IPS-15b (cell line): ENCODE measurements around the gene FOLR1.
"Not testable (repeated sequence)": the region's sequence is repeated elsewhere in the genome, so short reads cannot be mapped to it uniquely, and the experiment has no call there.

Experiments
- H3K27me3 ChIP-seq: one replicate; pipeline ENCODE4 v1.6.1; 2013; ENCODE audit warnings: low read length; ENCODE audit not compliant: control insufficient read depth, insufficient read depth
- H3K36me3 ChIP-seq: one replicate; pipeline ENCODE4 v1.6.1; 2013; ENCODE audit warnings: low read length; ENCODE audit not compliant: control insufficient read depth, insufficient read depth
- H3K4me1 ChIP-seq: one replicate; pipeline ENCODE4 v1.6.1; 2013; ENCODE audit warnings: mild to moderate bottlenecking, low read length; ENCODE audit not compliant: control insufficient read depth, insufficient read depth
- H3K4me3 ChIP-seq: one replicate; pipeline ENCODE4 v1.5.1; 2013; ENCODE audit warnings: low read depth, low read length
- H3K9ac ChIP-seq: one replicate; pipeline ENCODE4 v1.6.1; 2013; ENCODE audit warnings: low read depth, mild to moderate bottlenecking, low read length
- H3K9me3 ChIP-seq: one replicate; pipeline ENCODE4 v1.6.1; 2013; ENCODE audit warnings: mild to moderate bottlenecking, low read length; ENCODE audit not compliant: control insufficient read depth, insufficient read depth

The FOLR1 gene

GRCh38 chr11:72169046-72169555, 22.8 kb upstream of the FOLR1 start:
- not testable (repeated sequence) for H3K27me3 ChIP-seq, H3K4me1 ChIP-seq

GRCh38 chr11:72169754-72170153, 22.2 kb upstream of the FOLR1 start:
- H3K9ac ChIP-seq, H3K36me3 ChIP-seq, H3K4me1 ChIP-seq, H3K4me3 ChIP-seq, H3K9me3 ChIP-seq, H3K27me3 ChIP-seq: not testable (repeated sequence)

More at GRCh38 chr11:72169046-72169555, 22.8 kb upstream of the FOLR1 start:
- H3K9ac ChIP-seq, H3K9me3 ChIP-seq, H3K36me3 ChIP-seq, H3K4me3 ChIP-seq: not testable (repeated sequence)

- H3K9ac ChIP-seq, H3K9me3 ChIP-seq, H3K36me3 ChIP-seq, H3K4me3 ChIP-seq, H3K4me1 ChIP-seq, H3K27me3 ChIP-seq: not testable (repeated sequence)
Measured at GRCh38 chr11:72172043-72172442, 19.9 kb upstream of the FOLR1 start.

GRCh38 chr11:72173291-72173690, 18.6 kb upstream of the FOLR1 start:
- Histone ChIP-seq H3K27me3 (no peaks in the 10 kb centered on the region), H3K36me3 (no peaks in the 10 kb centered on the region), H3K9ac (no peak overlapping the region), H3K4me1 (no peaks in the 10 kb centered on the region), H3K4me3 (no peak overlapping the region), H3K9me3 (no peaks in the 10 kb centered on the region)

GRCh38 chr11:72174302-72175070, 17.5 kb upstream of the FOLR1 start:
- Histone ChIP-seq H3K27me3 (no peaks in the 10 kb centered on the region), H3K4me3 (no peak overlapping the region), H3K4me1 (no peaks in the 10 kb centered on the region), H3K36me3 (no peaks in the 10 kb centered on the region), H3K9me3 (no peaks in the 10 kb centered on the region), H3K9ac (no peak overlapping the region)

GRCh38 chr11:72177656-72178055, 14.3 kb upstream of the FOLR1 start:
- Histone ChIP-seq H3K36me3 (no peaks in the 10 kb centered on the region), H3K27me3 (no peaks in the 10 kb centered on the region), H3K9ac (no peak overlapping the region)

GRCh38 chr11:72179049-72179803, 12.7 kb upstream of the FOLR1 start:
- Histone ChIP-seq H3K36me3 (no peaks in the 10 kb centered on the region), H3K9me3 (no peaks in the 10 kb centered on the region), H3K27me3 (no peaks in the 10 kb centered on the region), H3K4me3 (no peak overlapping the region), H3K9ac (no peak overlapping the region), H3K4me1 (peaks cover 2% of the 10 kb centered on the region)

More at GRCh38 chr11:72177656-72178055, 14.3 kb upstream of the FOLR1 start:
- Histone ChIP-seq H3K9me3 (no peaks in the 10 kb centered on the region), H3K4me1 (no peaks in the 10 kb centered on the region), H3K4me3 (no peak overlapping the region)

GRCh38 chr11:72179804-72180396, 12.0 kb upstream of the FOLR1 start:
- H3K4me3 ChIP-seq, result no peak overlapping the region
- H3K9ac ChIP-seq, result no peak overlapping the region
- H3K9me3 ChIP-seq, result no peaks in the 10 kb centered on the region
- H3K4me1 ChIP-seq, result peaks cover 2% of the 10 kb centered on the region
- H3K36me3 ChIP-seq, result no peaks in the 10 kb centered on the region
- no peaks in the 10 kb centered on the region for H3K27me3 ChIP-seq

- not testable (repeated sequence) for H3K4me1 ChIP-seq, H3K9ac ChIP-seq, H3K4me3 ChIP-seq, H3K36me3 ChIP-seq, H3K27me3 ChIP-seq, H3K9me3 ChIP-seq
Measured at GRCh38 chr11:72180892-72181552, 10.9 kb upstream of the FOLR1 start.

GRCh38 chr11:72181553-72181958, 10.4 kb upstream of the FOLR1 start:
- H3K27me3 ChIP-seq, H3K4me1 ChIP-seq, H3K4me3 ChIP-seq, H3K9me3 ChIP-seq, H3K36me3 ChIP-seq, H3K9ac ChIP-seq: not testable (repeated sequence)

- no peaks in the 10 kb centered on the region for H3K9me3 ChIP-seq
- H3K36me3 ChIP-seq, result no peaks in the 10 kb centered on the region
- no peaks in the 10 kb centered on the region for H3K27me3 ChIP-seq
- H3K4me3 ChIP-seq, result no peak overlapping the region
- peaks cover 2% of the 10 kb centered on the region for H3K4me1 ChIP-seq
- no peak overlapping the region for H3K9ac ChIP-seq
Measured at GRCh38 chr11:72188267-72188666, 3.7 kb upstream of the FOLR1 start.
